HUES6 (cell line): Measurements from ENCODE around the gene TMEM151A.

ENCODE experiments used
- H3K27ac ChIP-seq: 2 replicates; pipeline ENCODE4 v1.7.0; 2013; ENCODE audit warnings: low read depth, mild to moderate bottlenecking, low read length, inconsistent platforms
- H3K27me3 ChIP-seq: 2 replicates; pipeline ENCODE4 v1.6.1; 2013; ENCODE audit warnings: low read length; ENCODE audit not compliant: control insufficient read depth, insufficient read depth
- H3K36me3 ChIP-seq: 2 replicates; pipeline ENCODE4 v1.6.1; 2013; ENCODE audit warnings: low read length; ENCODE audit not compliant: control insufficient read depth, insufficient read depth
- H3K4me1 ChIP-seq: 2 replicates; pipeline ENCODE4 v1.6.1; 2013; ENCODE audit warnings: low read length; ENCODE audit not compliant: control insufficient read depth, insufficient read depth
- H3K4me3 ChIP-seq: 2 replicates; pipeline ENCODE4 v1.5.1; 2013; ENCODE audit warnings: low read depth, low read length
- H3K9ac ChIP-seq: one replicate; pipeline ENCODE4 v1.6.1; 2013; ENCODE audit warnings: mild to moderate bottlenecking, low read length
- H3K9me3 ChIP-seq: 2 replicates; pipeline ENCODE4 v1.6.1; 2013; ENCODE audit warnings: low read depth, low read length; ENCODE audit not compliant: control insufficient read depth, insufficient read depth

Gene TMEM151A

DNA sequence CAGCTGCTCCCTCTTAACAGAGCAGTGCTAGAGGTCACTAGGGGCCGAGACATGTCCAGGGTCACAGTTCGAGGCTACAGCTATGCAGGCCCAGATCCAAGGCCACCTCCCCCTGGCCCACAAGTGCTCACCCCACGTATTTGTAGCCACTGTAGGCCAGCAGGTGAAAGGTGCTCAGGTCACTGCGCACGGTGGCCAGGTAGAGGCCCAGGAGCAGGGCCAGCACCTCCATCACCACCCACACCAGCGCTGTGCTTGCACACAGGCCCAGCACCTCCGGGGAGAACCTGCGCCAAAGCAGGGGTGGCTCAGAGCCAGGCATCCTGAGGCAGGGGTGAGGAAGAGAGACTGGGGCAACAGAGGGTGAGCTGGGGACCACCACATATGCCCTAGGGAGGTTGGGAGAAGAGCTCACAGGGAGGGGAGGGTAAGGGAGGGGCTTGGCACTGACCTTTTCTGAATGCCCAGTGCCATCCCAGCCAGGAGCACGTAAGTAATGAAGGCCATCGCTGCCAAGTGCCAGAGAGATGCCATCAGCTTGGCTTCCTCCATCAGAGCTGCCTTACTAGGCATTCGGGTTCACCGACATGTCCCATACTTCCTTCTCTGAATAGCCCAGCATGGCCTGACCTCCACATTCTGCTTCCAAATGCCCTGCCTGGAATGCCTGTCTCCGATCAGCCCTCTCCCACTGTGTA, 6.3 kb upstream of the TMEM151A start:
- Histone ChIP-seq H3K9ac (no peak overlapping the region), H3K27ac (no peak overlapping the region), H3K4me1 (peaks cover 26% of the 10 kb centered on the region)

DNA sequence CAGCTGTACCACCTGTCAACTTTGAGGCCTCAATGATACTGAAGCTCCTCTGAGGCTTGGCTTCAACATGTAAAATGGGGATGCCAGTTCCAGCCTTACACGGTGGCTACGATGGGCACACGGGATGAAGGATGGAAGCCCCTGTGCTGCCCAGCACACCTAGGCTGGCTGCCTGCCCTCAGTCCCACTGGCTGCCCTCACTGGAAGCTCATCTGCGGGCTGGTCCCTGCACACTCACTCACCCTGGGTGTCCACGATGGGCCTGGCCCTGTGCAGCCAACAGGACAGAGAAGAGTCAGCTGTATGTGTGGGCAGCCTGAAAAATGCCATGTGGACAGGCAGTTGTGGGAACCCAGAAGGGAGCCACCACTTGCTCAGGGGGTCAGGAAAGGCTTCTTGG, 5.0 kb upstream of the TMEM151A start:
- H3K36me3 ChIP-seq = peaks cover 22% of the 10 kb centered on the region
- H3K9ac ChIP-seq = no peak overlapping the region
- H3K27me3 ChIP-seq = peaks cover 21% of the 10 kb centered on the region
- H3K4me3 ChIP-seq = no peak overlapping the region
- no peaks in the 10 kb centered on the region for H3K9me3 ChIP-seq
- H3K4me1 ChIP-seq = peaks cover 21% of the 10 kb centered on the region
- no peak overlapping the region for H3K27ac ChIP-seq

More for the DNA sequence above, 6.3 kb upstream of the TMEM151A start:
- Histone ChIP-seq H3K9me3 (no peaks in the 10 kb centered on the region), H3K27me3 (peaks cover 10% of the 10 kb centered on the region), H3K36me3 (peaks cover 22% of the 10 kb centered on the region), H3K4me3 (no peak overlapping the region)

DNA sequence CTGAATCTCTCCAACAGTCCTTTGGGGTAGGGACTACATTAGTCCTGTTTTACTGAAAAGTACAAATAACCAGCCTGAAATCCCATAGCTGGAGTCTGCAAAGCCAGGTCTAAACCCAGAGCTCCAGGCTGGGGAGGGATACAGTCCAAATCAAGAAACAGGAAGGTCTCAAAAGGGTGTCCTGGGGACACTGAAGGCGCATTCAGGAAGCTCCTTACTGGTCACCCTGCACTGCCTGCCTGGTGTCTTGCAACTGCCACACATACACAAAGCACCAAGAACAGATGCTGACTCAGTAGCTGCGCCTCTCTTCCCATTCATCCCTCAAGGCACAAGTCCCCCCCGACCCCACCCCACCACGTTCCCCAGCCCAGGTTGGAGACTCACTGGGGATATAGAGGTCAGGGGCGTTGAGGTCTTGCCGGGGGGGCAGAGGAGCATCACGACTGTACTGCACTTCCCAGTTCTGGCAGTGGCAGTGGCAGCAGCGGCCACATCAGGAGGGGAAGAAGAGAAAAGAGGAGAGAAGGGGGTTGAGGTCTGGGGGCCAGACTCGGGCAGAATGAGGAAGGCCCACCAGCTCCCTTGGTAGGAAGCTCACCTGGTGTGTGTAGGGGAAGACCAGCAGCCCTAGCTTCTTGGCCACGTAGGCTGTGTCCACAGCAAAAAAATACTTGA, 4.3 kb upstream of the TMEM151A start:
- peaks cover 22% of the 10 kb centered on the region for H3K36me3 ChIP-seq
- H3K4me1 ChIP-seq = peaks cover 17% of the 10 kb centered on the region
- H3K9ac ChIP-seq = no peak overlapping the region
- no peaks in the 10 kb centered on the region for H3K9me3 ChIP-seq
- no peak overlapping the region for H3K27ac ChIP-seq
- H3K4me3 ChIP-seq = peak overlapping the region; percentile 77; the same call in 1 of the 2 replicates
- H3K27me3 ChIP-seq = peaks cover 28% of the 10 kb centered on the region

DNA sequence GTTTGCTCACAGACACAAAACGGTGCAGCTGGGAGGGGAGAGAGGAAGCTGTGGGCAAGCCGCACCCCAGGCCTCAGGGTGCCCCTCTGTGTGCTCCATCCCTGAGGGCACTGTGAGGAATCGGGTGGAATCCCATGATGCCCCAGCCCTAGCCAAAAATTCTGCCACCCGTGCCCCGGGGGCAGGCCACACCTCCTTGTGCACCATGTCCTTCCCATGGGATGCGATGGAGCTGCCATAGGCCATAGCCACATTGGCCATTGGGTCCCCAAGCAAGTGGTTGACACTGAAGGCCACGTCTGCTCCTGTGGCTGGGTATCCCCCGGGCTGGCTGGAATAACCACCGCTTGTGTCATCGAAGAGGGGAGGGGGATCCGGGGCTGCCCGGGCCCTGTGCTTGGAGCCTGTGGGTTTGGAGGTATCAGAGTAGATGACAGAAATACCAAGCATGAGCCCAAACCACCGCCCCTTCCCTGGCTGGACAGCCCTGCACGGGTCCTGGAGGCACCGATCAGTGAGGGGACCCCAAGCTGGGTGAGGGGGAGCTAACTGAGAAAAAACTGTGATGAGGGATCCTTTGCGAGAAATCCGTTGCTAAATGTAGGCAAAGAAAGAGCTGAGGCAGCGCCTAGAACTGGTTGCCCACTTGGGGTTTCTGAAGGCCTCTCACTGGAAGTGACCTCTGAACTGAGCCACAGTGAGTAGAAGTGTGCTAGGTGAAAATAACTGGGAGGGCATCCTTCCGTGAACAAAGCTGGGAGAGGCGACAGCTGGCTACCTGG, 3.6 kb upstream of the TMEM151A start:
- no peak overlapping the region; the same call in 1 of the 2 replicates for H3K27ac ChIP-seq
- H3K36me3 ChIP-seq = peaks cover 22% of the 10 kb centered on the region
- peak overlapping the region; percentile 76 for H3K9ac ChIP-seq
- peaks cover 13% of the 10 kb centered on the region for H3K4me1 ChIP-seq
- no peaks in the 10 kb centered on the region for H3K9me3 ChIP-seq
- peaks cover 35% of the 10 kb centered on the region for H3K27me3 ChIP-seq
- H3K4me3 ChIP-seq = peak overlapping the region; percentile 77

DNA sequence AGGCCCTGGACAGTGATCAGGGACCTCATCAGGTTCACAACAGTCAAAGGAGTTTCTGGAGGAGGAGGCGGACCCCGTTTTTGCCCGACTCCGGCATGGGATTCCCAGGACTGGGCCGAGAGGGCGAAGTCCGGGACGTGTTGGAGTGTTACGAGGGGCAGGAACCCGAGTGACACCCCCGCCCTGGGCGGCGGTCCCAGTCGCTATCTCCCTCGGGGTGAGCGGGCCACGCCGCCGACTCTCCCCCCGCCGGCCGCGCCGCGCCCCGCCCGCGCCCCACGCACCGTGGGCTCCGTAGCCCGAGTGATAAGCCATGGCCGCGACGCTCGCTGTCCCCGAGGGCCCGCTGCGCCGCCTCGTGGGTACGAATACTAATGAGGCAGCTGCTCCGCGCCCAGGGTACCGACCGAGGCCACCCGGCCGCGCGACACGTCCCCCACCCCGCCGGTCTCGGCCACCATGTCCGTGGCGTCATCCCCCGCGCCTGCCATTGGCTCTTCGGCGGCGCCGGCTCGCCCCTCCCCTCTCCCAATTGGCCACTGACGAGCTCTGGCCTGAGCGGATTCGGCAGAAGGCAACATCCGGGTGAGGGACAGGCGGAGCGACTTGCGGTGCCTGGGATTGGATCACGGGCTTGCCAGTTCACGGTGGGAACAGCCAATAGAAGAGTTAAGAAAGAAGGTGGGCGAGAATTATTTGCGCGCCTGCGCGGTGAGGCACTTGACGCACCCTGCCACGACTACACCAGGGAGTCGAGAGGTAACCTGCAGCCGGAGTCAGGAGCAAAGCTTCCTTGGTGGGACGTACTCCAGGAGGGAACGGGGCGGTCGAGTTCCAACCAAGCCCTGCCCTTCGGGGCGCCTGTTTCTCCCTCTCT, 2.8 kb upstream of the TMEM151A start, which contains the start of gene YIF1A:
Gene YIF1A (minus strand): TSS at position 473 of the 877 bp plus-strand sequence. CDS start 158 bp downstream, at position 315.
- Histone ChIP-seq H3K9ac (peak within 1 kb of the TSS; percentile 76), H3K27ac (peak within 1 kb of the TSS; percentile 46; the same call in 1 of the 2 replicates), H3K4me3 (peak within 1 kb of the TSS; percentile 77), H3K36me3 (peaks cover 22% of the 10 kb centered on the region), H3K27me3 (peaks cover 43% of the 10 kb centered on the region), H3K9me3 (no peaks in the 10 kb centered on the region), H3K4me1 (peaks cover 13% of the 10 kb centered on the region)

DNA sequence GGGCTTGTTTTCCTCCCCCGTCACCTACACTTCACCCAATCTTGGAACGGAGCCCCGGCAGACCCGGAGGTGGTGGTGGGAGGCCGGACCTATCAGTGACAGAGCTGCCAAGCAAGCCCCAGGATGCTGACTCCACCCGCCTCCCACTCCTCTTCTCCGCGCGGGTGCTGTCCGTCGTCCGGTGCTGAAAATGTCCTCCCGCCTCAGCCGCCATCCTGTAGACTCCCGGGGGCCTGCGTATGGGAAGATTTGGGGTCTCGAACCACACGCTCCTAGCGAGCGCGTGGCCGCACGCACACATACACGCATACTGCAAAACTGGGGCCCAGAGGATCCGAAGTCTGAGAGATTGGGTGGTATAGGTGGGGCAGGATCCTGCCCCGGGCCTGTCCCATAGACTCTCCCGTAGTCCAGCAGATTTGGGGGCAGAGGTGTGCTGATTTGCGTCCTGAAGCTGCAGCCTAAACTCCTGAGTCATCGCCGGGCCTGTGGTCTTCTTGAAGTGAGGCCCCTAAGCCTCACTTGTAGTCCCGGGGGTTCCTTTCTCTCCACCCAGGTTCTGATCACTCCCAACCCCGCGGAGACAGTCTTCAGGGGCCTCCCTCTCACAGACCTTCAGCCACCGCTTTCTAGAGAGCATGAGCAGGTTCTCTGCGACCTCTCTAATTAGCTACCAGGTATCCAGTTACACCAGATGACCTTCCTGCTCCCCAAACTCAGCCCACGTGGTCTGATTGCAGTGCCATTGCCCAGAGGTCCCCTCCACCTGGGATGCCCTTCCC, 2.0 kb upstream of the TMEM151A start:
- H3K4me3 ChIP-seq = peak overlapping the region; percentile 77
- peak overlapping the region; percentile 41 for H3K9ac ChIP-seq
- peaks cover 49% of the 10 kb centered on the region for H3K27me3 ChIP-seq
- H3K4me1 ChIP-seq = peaks cover 13% of the 10 kb centered on the region
- H3K27ac ChIP-seq = no peak overlapping the region
- H3K9me3 ChIP-seq = no peaks in the 10 kb centered on the region
- peaks cover 15% of the 10 kb centered on the region for H3K36me3 ChIP-seq

DNA sequence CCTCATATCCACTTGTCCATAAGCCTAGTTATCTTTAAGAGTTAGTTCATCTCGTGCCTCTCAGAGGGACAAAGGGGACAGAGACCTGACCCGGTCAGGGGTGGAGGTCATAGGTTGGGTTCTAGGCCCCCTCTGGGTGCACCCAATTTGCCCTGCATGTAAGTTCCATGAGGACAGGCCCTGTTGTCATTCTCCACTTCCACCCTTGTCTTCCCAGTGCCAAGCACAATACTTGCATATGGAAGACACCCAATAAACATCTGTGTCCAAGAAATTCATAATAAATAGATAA, 1.4 kb upstream of the TMEM151A start:
- Histone ChIP-seq H3K9me3 (no peaks in the 10 kb centered on the region), H3K9ac (no peak overlapping the region), H3K27me3 (peaks cover 49% of the 10 kb centered on the region), H3K36me3 (peaks cover 10% of the 10 kb centered on the region), H3K4me3 (no peak overlapping the region), H3K27ac (no peak overlapping the region), H3K4me1 (peaks cover 13% of the 10 kb centered on the region)

DNA sequence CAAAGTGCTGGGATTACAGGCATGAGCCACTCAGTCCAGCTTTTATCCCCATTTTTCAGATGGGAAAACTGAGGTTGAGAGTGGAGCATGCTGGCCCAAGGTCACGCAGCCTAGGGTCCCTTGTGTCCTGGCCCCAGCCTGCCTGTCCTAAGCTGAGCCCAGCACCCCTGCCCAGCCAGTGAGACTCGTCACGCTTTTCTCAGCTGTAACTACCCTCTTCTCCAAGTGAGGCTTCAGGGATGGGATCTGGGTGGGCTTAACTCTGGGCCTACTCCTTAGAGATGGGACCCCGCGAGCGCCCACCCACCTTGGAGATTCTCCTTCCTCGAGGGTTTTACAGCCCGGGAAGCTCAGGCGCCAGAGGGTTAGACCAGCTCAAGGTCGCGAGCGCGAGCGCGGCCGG, 390 bp upstream of the TMEM151A start:
- Histone ChIP-seq H3K27ac (no peak overlapping the region), H3K36me3 (peaks cover 4% of the 10 kb centered on the region), H3K4me3 (peak overlapping the region; percentile 58), H3K9ac (no peak overlapping the region), H3K27me3 (peaks cover 49% of the 10 kb centered on the region), H3K9me3 (no peaks in the 10 kb centered on the region), H3K4me1 (peaks cover 13% of the 10 kb centered on the region)

DNA sequence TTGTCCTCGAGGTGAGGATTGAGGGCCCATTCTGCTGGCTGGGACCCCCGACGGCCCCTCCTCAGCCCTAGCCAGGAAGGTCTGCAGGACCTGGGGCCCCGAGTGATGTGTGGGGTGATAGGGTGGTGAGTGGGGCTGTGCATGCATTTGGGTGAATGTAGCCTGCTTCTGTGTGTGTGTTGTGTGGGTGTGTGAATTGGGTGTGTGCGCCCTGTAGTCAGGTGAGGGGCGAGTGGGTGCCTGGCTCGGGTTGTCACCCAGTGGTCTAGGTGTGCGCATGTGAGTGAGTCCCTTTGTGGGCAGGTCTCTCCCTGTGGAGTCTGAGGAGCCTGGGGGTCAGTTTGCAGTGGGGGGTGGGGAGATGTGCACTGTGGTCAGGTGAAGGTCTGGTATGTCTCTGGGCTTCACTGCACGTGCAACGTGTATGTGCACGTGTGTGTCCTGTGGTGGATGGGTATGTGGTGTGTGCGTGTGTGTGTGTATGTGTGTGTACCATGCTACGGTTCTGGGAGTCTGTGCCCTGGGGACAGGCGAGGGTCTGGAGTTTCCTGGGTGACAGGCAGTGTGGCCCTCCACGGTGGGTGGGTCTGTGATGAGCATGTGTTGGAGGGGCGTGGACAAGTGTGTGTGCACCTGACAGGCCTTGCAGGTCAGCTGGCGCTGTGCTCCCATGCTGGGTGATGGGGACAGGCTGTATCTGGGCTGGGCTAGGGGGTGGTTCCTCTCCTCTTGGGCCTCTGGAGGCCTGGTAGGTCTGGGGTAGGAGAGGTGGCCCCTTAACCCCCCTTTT, 1.0 kb downstream of the TMEM151A start:
- Histone ChIP-seq H3K4me3 (peak overlapping the region; percentile 64), H3K27ac (no peak overlapping the region)

More for the DNA sequence above, 1.0 kb downstream of the TMEM151A start:
- no peaks in the 10 kb centered on the region for H3K36me3 ChIP-seq
- H3K9me3 ChIP-seq = no peaks in the 10 kb centered on the region
- H3K4me1 ChIP-seq = peaks cover 18% of the 10 kb centered on the region
- H3K27me3 ChIP-seq = peaks cover 57% of the 10 kb centered on the region
- H3K9ac ChIP-seq = no peak overlapping the region
